HEK293 (cell line): Measurements from ENCODE around the gene LRRC75A.

Experiments
- EGR2 ChIP-seq: fragments of 450-650 bp; formaldehyde crosslinking; IDR thresholded peaks from 2 replicates; pipeline ENCODE4 v1.5.1; 2016; ENCODE audit warnings: low read depth, missing biosample characterization, missing genetic modification characterization
- ZBTB20 ChIP-seq: fragments of 450-650 bp; formaldehyde crosslinking; IDR thresholded peaks from 2 replicates; pipeline ENCODE4 v1.5.1; 2016; ENCODE audit warnings: missing biosample characterization, missing genetic modification characterization
- ZFP69B ChIP-seq: fragments of 450-650 bp; formaldehyde crosslinking; IDR thresholded peaks from 2 replicates; pipeline ENCODE4 v1.5.1; 2016; ENCODE audit warnings: missing biosample characterization, missing genetic modification characterization
- ZNF311 ChIP-seq: fragments of 450-650 bp; formaldehyde crosslinking; IDR thresholded peaks from 2 replicates; pipeline ENCODE4 v1.5.1; 2017; ENCODE audit warnings: missing biosample characterization, missing genetic modification characterization, borderline replicate concordance
- ZNF354C ChIP-seq: fragments of 450-650 bp; formaldehyde crosslinking; IDR thresholded peaks from 2 replicates; pipeline ENCODE4 v1.5.1; 2016; ENCODE audit warnings: missing biosample characterization, missing genetic modification characterization, low read depth, borderline replicate concordance
- ZNF501 ChIP-seq: fragments of 450-650 bp; formaldehyde crosslinking; IDR thresholded peaks from 2 replicates; pipeline ENCODE4 v1.5.1; 2016; ENCODE audit warnings: missing biosample characterization, missing genetic modification characterization
- ZNF747 ChIP-seq: fragments of 450-650 bp; formaldehyde crosslinking; IDR thresholded peaks from 2 replicates; pipeline ENCODE4 v1.5.1; 2016; ENCODE audit warnings: missing biosample characterization, missing genetic modification characterization
- ZNF76 ChIP-seq: fragments of 450-650 bp; formaldehyde crosslinking; IDR thresholded peaks from 2 replicates; pipeline ENCODE4; 2016; ENCODE audit warnings: low read depth, missing biosample characterization, missing genetic modification characterization, borderline replicate concordance
- TF ChIP-seq, protein P1 (sequence below): fragments of 450-650 bp; formaldehyde crosslinking; IDR thresholded peaks from 2 replicates; pipeline ENCODE4 v1.5.1; 2016; ENCODE audit warnings: missing biosample characterization, missing genetic modification characterization, borderline replicate concordance
- TF ChIP-seq, protein P2 (sequence below): fragments of 450-650 bp; formaldehyde crosslinking; IDR thresholded peaks from 2 replicates; pipeline ENCODE4 v1.5.1; 2016; ENCODE audit warnings: missing biosample characterization, missing genetic modification characterization

DNA sequence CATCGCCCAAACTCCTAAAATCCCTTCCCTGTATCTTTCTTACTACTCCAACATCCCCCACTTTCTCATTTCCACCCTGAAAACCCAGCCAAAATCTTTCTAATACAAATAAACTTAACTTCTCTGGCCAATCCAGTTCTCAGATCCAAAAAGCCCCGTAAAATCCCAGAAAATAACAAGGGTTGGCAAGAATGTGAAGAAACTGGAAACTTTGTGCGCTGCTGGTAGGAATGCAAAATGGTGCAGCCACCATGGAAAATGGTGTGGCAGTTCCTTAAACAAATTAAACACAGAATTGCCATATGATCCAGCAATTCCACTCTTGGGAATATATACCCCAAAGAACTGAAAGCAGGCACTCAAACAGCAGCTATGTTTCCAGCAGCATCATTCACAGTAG, 24.1 kb downstream of the LRRC75A start:
- TF ChIP-seq ZBTB20 (tag by site-specific recombination) (no peak), EGR2 (no peak), ZNF76 (no peak), ZFP69B (tag by site-specific recombination) (no peak), ZNF354C (tag by site-specific recombination) (no peak), ZNF747 (tag by site-specific recombination) (no peak), ZNF311 (tag by site-specific recombination) (no peak), ZNF501 (tag by site-specific recombination) (no peak)
- TF ChIP-seq, protein P1, sequence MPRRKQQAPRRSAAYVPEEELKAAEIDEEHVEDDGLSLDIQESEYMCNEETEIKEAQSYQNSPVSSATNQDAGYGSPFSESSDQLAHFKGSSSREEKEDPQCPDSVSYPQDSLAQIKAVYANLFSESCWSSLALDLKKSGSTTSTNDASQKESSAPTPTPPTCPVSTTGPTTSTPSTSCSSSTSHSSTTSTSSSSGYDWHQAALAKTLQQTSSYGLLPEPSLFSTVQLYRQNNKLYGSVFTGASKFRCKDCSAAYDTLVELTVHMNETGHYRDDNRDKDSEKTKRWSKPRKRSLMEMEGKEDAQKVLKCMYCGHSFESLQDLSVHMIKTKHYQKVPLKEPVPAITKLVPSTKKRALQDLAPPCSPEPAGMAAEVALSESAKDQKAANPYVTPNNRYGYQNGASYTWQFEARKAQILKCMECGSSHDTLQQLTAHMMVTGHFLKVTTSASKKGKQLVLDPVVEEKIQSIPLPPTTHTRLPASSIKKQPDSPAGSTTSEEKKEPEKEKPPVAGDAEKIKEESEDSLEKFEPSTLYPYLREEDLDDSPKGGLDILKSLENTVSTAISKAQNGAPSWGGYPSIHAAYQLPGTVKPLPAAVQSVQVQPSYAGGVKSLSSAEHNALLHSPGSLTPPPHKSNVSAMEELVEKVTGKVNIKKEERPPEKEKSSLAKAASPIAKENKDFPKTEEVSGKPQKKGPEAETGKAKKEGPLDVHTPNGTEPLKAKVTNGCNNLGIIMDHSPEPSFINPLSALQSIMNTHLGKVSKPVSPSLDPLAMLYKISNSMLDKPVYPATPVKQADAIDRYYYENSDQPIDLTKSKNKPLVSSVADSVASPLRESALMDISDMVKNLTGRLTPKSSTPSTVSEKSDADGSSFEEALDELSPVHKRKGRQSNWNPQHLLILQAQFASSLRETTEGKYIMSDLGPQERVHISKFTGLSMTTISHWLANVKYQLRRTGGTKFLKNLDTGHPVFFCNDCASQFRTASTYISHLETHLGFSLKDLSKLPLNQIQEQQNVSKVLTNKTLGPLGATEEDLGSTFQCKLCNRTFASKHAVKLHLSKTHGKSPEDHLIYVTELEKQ = no peak
- TF ChIP-seq, protein P2, sequence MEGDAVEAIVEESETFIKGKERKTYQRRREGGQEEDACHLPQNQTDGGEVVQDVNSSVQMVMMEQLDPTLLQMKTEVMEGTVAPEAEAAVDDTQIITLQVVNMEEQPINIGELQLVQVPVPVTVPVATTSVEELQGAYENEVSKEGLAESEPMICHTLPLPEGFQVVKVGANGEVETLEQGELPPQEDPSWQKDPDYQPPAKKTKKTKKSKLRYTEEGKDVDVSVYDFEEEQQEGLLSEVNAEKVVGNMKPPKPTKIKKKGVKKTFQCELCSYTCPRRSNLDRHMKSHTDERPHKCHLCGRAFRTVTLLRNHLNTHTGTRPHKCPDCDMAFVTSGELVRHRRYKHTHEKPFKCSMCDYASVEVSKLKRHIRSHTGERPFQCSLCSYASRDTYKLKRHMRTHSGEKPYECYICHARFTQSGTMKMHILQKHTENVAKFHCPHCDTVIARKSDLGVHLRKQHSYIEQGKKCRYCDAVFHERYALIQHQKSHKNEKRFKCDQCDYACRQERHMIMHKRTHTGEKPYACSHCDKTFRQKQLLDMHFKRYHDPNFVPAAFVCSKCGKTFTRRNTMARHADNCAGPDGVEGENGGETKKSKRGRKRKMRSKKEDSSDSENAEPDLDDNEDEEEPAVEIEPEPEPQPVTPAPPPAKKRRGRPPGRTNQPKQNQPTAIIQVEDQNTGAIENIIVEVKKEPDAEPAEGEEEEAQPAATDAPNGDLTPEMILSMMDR = no peak
